SIG-M5 treated with dmso at 0.1 percent for 504 hours (cell line): ENCODE measurements around the gene TMEM120B.

Experiments used
- DNase-seq: peaks from one replicate; lab custom pipeline; 2025; ENCODE audit not compliant: unreplicated experiment; lab: John Stamatoyannopoulos, UW

TMEM120B gene

GRCh38 chr12:121812921-121813896 lies 100.7 kb downstream of the TMEM120B start:
- peak; percentile 76 for DNase-seq

GRCh38 chr12:121813951-121814350 lies 101.4 kb downstream of the TMEM120B start:
- DNase-seq = no peak

GRCh38 chr12:121814429-121815119 lies 102.0 kb downstream of the TMEM120B start:
- DNase-seq = no peak

- no peak for DNase-seq
Measured at GRCh38 chr12:121815263-121815662, 102.7 kb downstream of the TMEM120B start.

GRCh38 chr12:121816925-121817647 lies 104.5 kb downstream of the TMEM120B start:
- DNase-seq = no peak

- no peak for DNase-seq
Measured at GRCh38 chr12:121817648-121818043, 105.1 kb downstream of the TMEM120B start.

GRCh38 chr12:121819212-121819949 lies 106.8 kb downstream of the TMEM120B start:
- no peak for DNase-seq

GRCh38 chr12:121820056-121820455 lies 107.5 kb downstream of the TMEM120B start:
- DNase-seq = no peak

GRCh38 chr12:121822393-121823100 lies 110.0 kb downstream of the TMEM120B start:
- no peak for DNase-seq

- DNase-seq = no peak
Measured at GRCh38 chr12:121823101-121823726, 110.7 kb downstream of the TMEM120B start.

- no peak for DNase-seq
Measured at GRCh38 chr12:121823727-121824115, 111.2 kb downstream of the TMEM120B start.

- no peak for DNase-seq
Measured at GRCh38 chr12:121825041-121825523, 112.5 kb downstream of the TMEM120B start.

GRCh38 chr12:121826318-121827150 lies 114.0 kb downstream of the TMEM120B start:
- no peak for DNase-seq

- DNase-seq = no peak
Measured at GRCh38 chr12:121827351-121828099, 115.0 kb downstream of the TMEM120B start.

- DNase-seq = no peak
Measured at GRCh38 chr12:121828306-121828705, 115.8 kb downstream of the TMEM120B start.

- DNase-seq = no peak
Measured at GRCh38 chr12:121828826-121829225, 116.3 kb downstream of the TMEM120B start.

- DNase-seq = no peak
Measured at GRCh38 chr12:121829250-121829918, 116.8 kb downstream of the TMEM120B start.
